Lung (tissue), 12 donors: Measurements from ENCODE around the gene PRDM16. TPM values are rescaled to one million over a fixed set of nuclear protein-coding genes. Genes with fewer than 3 reads are reported as not detected.

Experiments used
- ATAC-seq: fragments of 200-7000 bp; cut with Tn5 transposase; one replicate; pipeline ENCODE4 v1.9.1; 2020; ENCODE audit warnings: moderate number of reproducible peaks; ENCODE audit not compliant: insufficient read depth, low FRiP score
- DNase-seq, 3 donors: peaks; one replicate each; pipeline ENCODE4 v3.0.0-alpha.2; 2013 to 2017
- H3K27ac ChIP-seq, 2 donors: one replicate each; pipeline ENCODE4 v1.5.1; 2013; ENCODE audit warnings: mild to moderate bottlenecking in 2 of 2, moderate library complexity in 2 of 2, control low read depth in 1 of 2, inconsistent platforms in 1 of 2, low read depth in 1 of 2, low read length in 1 of 2
- H3K27me3 ChIP-seq, 3 donors: one replicate each; pipeline ENCODE4 v1.5.1; 2013; ENCODE audit warnings: low read length in 2 of 3; ENCODE audit not compliant: control insufficient read depth in 3 of 3, insufficient read depth in 3 of 3
- H3K36me3 ChIP-seq, 4 donors: one replicate each; pipeline ENCODE4 v1.5.1; 2013; ENCODE audit warnings: low read length in 4 of 4, mild to moderate bottlenecking in 1 of 4, moderate library complexity in 1 of 4; ENCODE audit not compliant: control insufficient read depth in 4 of 4, insufficient read depth in 4 of 4
- H3K4me1 ChIP-seq, 5 donors: one replicate each; pipeline ENCODE4 v1.5.1; 2013; ENCODE audit warnings: low read length in 5 of 5, mild to moderate bottlenecking in 2 of 5, moderate library complexity in 1 of 5; ENCODE audit not compliant: control insufficient read depth in 5 of 5, insufficient read depth in 5 of 5
- H3K4me3 ChIP-seq: one replicate; pipeline ENCODE4 v1.5.1; 2013; ENCODE audit warnings: mild to moderate bottlenecking, control low read depth, moderate library complexity
- H3K9ac ChIP-seq, 2 donors: one replicate each; pipeline ENCODE4 v1.5.1; 2013; ENCODE audit warnings: low read length in 2 of 2, control low read depth in 1 of 2; ENCODE audit not compliant: insufficient read depth in 1 of 2
- H3K9me3 ChIP-seq, 4 donors: one replicate each; pipeline ENCODE4 v1.5.1; 2013; ENCODE audit warnings: low read length in 3 of 4, mild to moderate bottlenecking in 1 of 4, moderate library complexity in 1 of 4; ENCODE audit not compliant: control insufficient read depth in 4 of 4, insufficient read depth in 3 of 4
- CTCF ChIP-seq: IDR thresholded peaks from 2 replicates; pipeline ENCODE4 v1.5.1; 2012; ENCODE audit warnings: mild to moderate bottlenecking; ENCODE audit errors: control extremely low read depth, extremely low read depth
- WGBS, 2 donors: extraction: QIAGEN DNeasy Blood & Tissue Kit; methylation state at CpG; one replicate each; pipeline ENCODE4 v1.1.7; 2013; 5-methylcytosine and 5-hydroxymethylcytosine counted together
- polyA plus RNA-seq, 2 donors: library from polyadenylated mRNA; stranded (reverse); fragments of 200-250 nt; gene quantifications; one replicate each; pipeline ENCODE4 v1.2.1, GENCODE V29; 2013
- total RNA-seq, 2 donors: library from RNA; depleted of rRNA in 1 of 2; stranded (reverse); fragments of >200 nt in 1 of 2; gene quantifications; one replicate each; pipeline ENCODE4 v1.2.1, GENCODE V29; 2014 to 2021
- donor health status: control.
- donor health status: control.
- donor health status: Bipolar disorder and iron deficiency.
- donor health status: healthy.
- donor health status: DM: yes; HTN: yes; CAD: no.

Gene PRDM16
- total and polyA plus RNA-seq, 4 donors: 2.4 to 36.5 (median 13.1) TPM

GRCh38 chr1:3370856-3371703, 302.1 kb downstream of the PRDM16 start:
- Histone ChIP-seq H3K4me3 (no peak overlapping the region), H3K27me3 (peaks cover 0 to 25% (median 17%) of the 10 kb centered on the region in 3 donors), H3K4me1 (peaks cover 0 to 17% (median 7%) of the 10 kb centered on the region in 5 donors), H3K27ac (no peak overlapping the region), H3K36me3 (no peaks in the 10 kb centered on the region), H3K9me3 (no peaks in the 10 kb centered on the region), H3K9ac (no peak overlapping the region)
- ATAC-seq: no peak
- no peak for DNase-seq
- 85 to 95% methylated on average over 4 of the region's 4 CpGs for WGBS, 2 donors
- TF ChIP-seq CTCF: no peak

GRCh38 chr1:3372317-3372716, 303.3 kb downstream of the PRDM16 start:
- DNase-seq (no peak), ATAC-seq (no peak)
- Histone ChIP-seq H3K4me3 (no peak overlapping the region), H3K27ac (no peak overlapping the region), H3K9me3 (no peaks in the 10 kb centered on the region), H3K36me3 (no peaks in the 10 kb centered on the region), H3K9ac (no peak overlapping the region), H3K27me3 (peaks cover 0 to 23% (median 13%) of the 10 kb centered on the region in 3 donors), H3K4me1 (peaks cover 0 to 7% (median 0%) of the 10 kb centered on the region in 5 donors)
- WGBS, 2 donors: 55 to 61% methylated on average over 9 of the region's 9 CpGs
- no peak for TF ChIP-seq CTCF

- ATAC-seq (no peak), DNase-seq (no peak)
- H3K36me3 ChIP-seq: no peaks in the 10 kb centered on the region
- no peak overlapping the region for H3K4me3 ChIP-seq
- H3K4me1 ChIP-seq: peaks cover 0 to 7% (median 0%) of the 10 kb centered on the region in 5 donors
- WGBS, 2 donors: 85 to 92% methylated on average over 19 of the region's 19 CpGs
- no peaks in the 10 kb centered on the region for H3K9me3 ChIP-seq
- H3K27ac ChIP-seq: no peak overlapping the region
- TF ChIP-seq CTCF: no peak
- peaks cover 0 to 15% (median 7%) of the 10 kb centered on the region in 3 donors for H3K27me3 ChIP-seq
- H3K9ac ChIP-seq: no peak overlapping the region
Observed at GRCh38 chr1:3373175-3373574, 304.2 kb downstream of the PRDM16 start.
